ENCODE data around the gene MYO19.
"Not testable (repeated sequence)": the region's sequence is repeated elsewhere in the genome, so short reads cannot be mapped to it uniquely, and the experiment has no call there.

MYO19 gene

GRCh38 chr17:36486204-36487194 is 48.2 kb downstream of the MYO19 start, which contains the start of gene ZNHIT3:
Gene ZNHIT3 (plus strand): TSS chr17:36486681. CDS start chr17:36486700, 19 bp downstream.
- DNase-seq (ENCODE audit: low read depth): peak; percentile 79
- no peak for TF ChIP-seq CTCF (conservative IDR thresholded peaks at IDR 0.05; ENCODE audit: low read depth, low read length)
- peak within 1 kb of the TSS; percentile 79 for H3K4me3 ChIP-seq (ENCODE audit: low read length)

- no peak for TF ChIP-seq CTCF (conservative IDR thresholded peaks at IDR 0.05; ENCODE audit: low read depth, low read length)
- H3K4me3 ChIP-seq (ENCODE audit: low read length): peak overlapping the region; percentile 79
- DNase-seq (ENCODE audit: low read depth): no peak
Measured at GRCh38 chr17:36485805-36486203, 48.9 kb downstream of the MYO19 start.

GRCh38 chr17:36485027-36485426 is 49.6 kb downstream of the MYO19 start:
- H3K4me3 ChIP-seq (ENCODE audit: low read length): no peak overlapping the region
- TF ChIP-seq CTCF (conservative IDR thresholded peaks at IDR 0.05; ENCODE audit: low read depth, low read length): no peak
- DNase-seq (ENCODE audit: low read depth): no peak

- DNase-seq (ENCODE audit: low read depth); H3K4me3 ChIP-seq (ENCODE audit: low read length): not testable (repeated sequence)
Measured at GRCh38 chr17:36484021-36484420, 50.6 kb downstream of the MYO19 start.

GRCh38 chr17:36482611-36483504 is 51.8 kb downstream of the MYO19 start:
- peak; percentile 82 for TF ChIP-seq CTCF (conservative IDR thresholded peaks at IDR 0.05; ENCODE audit: low read depth, low read length)
- DNase-seq (ENCODE audit: low read depth): no peak
- H3K4me3 ChIP-seq (ENCODE audit: low read length): peak overlapping the region; percentile 9

- DNase-seq (ENCODE audit: low read depth): no peak
- TF ChIP-seq CTCF (conservative IDR thresholded peaks at IDR 0.05; ENCODE audit: low read depth, low read length): no peak
- no peak overlapping the region for H3K4me3 ChIP-seq (ENCODE audit: low read length)
Measured at GRCh38 chr17:36481829-36482228, 52.8 kb downstream of the MYO19 start.

- no peak for TF ChIP-seq CTCF (conservative IDR thresholded peaks at IDR 0.05; ENCODE audit: low read depth, low read length)
- H3K4me3 ChIP-seq (ENCODE audit: low read length): no peak overlapping the region
- DNase-seq (ENCODE audit: low read depth): no peak
Measured at GRCh38 chr17:36475346-36475970, 59.2 kb downstream of the MYO19 start.
